Fibroblast of lung (primary cell): Measurements from ENCODE around the gene WDR35. TPM values are rescaled to one million over a fixed set of nuclear protein-coding genes. Genes with fewer than 3 reads are reported as not detected.

Experiments used
- DNase-seq, 2 donors: peaks; one replicate each; pipeline versions ENCODE4 v3.0.0 to v3.0.0-alpha.2; 2010; ENCODE audit warnings: low read depth in 2 of 2
- H2AFZ ChIP-seq: 2 replicates; pipeline ENCODE4 v1.5.1; 2012; ENCODE audit warnings: low read length, control low read depth, inconsistent platforms
- H3K27ac ChIP-seq: 2 replicates; pipeline ENCODE4 v1.5.1; 2011; ENCODE audit warnings: low read length, control low read depth; ENCODE audit not compliant: insufficient read depth
- H3K27me3 ChIP-seq: 2 replicates; pipeline ENCODE4 v1.5.1; 2011; ENCODE audit warnings: mild to moderate bottlenecking, low read length; ENCODE audit not compliant: control insufficient read depth, insufficient read depth
- H3K36me3 ChIP-seq: 2 replicates; pipeline ENCODE4 v1.5.1; 2011; ENCODE audit warnings: low read length; ENCODE audit not compliant: control insufficient read depth, insufficient read depth
- H3K4me1 ChIP-seq: 2 replicates; pipeline ENCODE4 v1.5.1; 2011; ENCODE audit warnings: low read length; ENCODE audit not compliant: control insufficient read depth, insufficient read depth; ENCODE audit errors: extremely low read depth
- H3K4me2 ChIP-seq: 2 replicates; pipeline ENCODE4 v1.5.1; 2011; ENCODE audit warnings: low read length, control low read depth; ENCODE audit not compliant: insufficient read depth; ENCODE audit errors: extremely low read depth
- H3K4me3 ChIP-seq, 4 experiments: fragments of 200-600 bp in 1 of 4; sonication (generic) in 1 of 4; replicated peaks in 1 of 4; 2 replicates each; pipeline ENCODE4 v1.5.1; 2011 to 2016; ENCODE audit warnings: low read length in 4 of 4, low read depth in 3 of 4, mild to moderate bottlenecking in 3 of 4, control low read depth in 2 of 4, inconsistent platforms in 1 of 4, mixed read lengths in 1 of 4; ENCODE audit not compliant: insufficient read depth in 1 of 4; ENCODE audit errors: control extremely low read depth in 1 of 4
- H3K79me2 ChIP-seq: 2 replicates; pipeline ENCODE4 v1.5.1; 2012; ENCODE audit warnings: mild to moderate bottlenecking, low read length, inconsistent platforms; ENCODE audit not compliant: control insufficient read depth, insufficient read depth
- H3K9ac ChIP-seq: 2 replicates; pipeline ENCODE4 v1.5.1; 2011; ENCODE audit warnings: mild to moderate bottlenecking, low read length, control low read depth; ENCODE audit not compliant: insufficient read depth
- H3K9me3 ChIP-seq: 2 replicates; pipeline ENCODE4 v1.5.1; 2012; ENCODE audit warnings: low read depth, low read length; ENCODE audit not compliant: control insufficient read depth, insufficient read depth
- H4K20me1 ChIP-seq: 2 replicates; pipeline ENCODE4 v1.5.1; 2011; ENCODE audit warnings: low read length; ENCODE audit not compliant: control insufficient read depth, insufficient read depth; ENCODE audit errors: extremely low read depth
- EZH2 ChIP-seq: IDR thresholded peaks from 2 replicates; pipeline ENCODE4 v1.5.1; 2012; ENCODE audit warnings: low read length, control low read depth, mild to moderate bottlenecking; ENCODE audit errors: missing control alignments
- polyA plus RNA-seq, 2 donors: library from polyadenylated mRNA; depleted of rRNA in 1 of 2; stranded (reverse) in 1 of 2; unstranded in 1 of 2; fragments of >200 nt; gene quantifications; 2 replicates each; pipeline ENCODE4 v1.2.1, GENCODE V29; 2011 to 2012; ENCODE audit warnings: missing spikeins in 1 of 2
- total RNA-seq: library from RNA; depleted of rRNA; stranded (reverse); fragments of >200 nt; gene quantifications from 2 replicates; pipeline ENCODE4 v1.2.1, GENCODE V29; 2014
- TF ChIP-seq, protein P1 (sequence below), 2 donors: IDR thresholded peaks in 1 of 2; conservative IDR thresholded peaks in 1 of 2; 1 replicate in 1 of 2; 2 replicates in 1 of 2; pipeline ENCODE4 v1.5.1; 2011 to 2012; ENCODE audit warnings: low read length in 2 of 2, control low read depth in 1 of 2, inconsistent platforms in 1 of 2, low read depth in 1 of 2, mild to moderate bottlenecking in 1 of 2

Gene WDR35
- total and polyA plus RNA-seq, 2 donors (not counting 1 experiment from before 2014, with no cell fraction given) = 8.3 to 11.6 TPM

DNA sequence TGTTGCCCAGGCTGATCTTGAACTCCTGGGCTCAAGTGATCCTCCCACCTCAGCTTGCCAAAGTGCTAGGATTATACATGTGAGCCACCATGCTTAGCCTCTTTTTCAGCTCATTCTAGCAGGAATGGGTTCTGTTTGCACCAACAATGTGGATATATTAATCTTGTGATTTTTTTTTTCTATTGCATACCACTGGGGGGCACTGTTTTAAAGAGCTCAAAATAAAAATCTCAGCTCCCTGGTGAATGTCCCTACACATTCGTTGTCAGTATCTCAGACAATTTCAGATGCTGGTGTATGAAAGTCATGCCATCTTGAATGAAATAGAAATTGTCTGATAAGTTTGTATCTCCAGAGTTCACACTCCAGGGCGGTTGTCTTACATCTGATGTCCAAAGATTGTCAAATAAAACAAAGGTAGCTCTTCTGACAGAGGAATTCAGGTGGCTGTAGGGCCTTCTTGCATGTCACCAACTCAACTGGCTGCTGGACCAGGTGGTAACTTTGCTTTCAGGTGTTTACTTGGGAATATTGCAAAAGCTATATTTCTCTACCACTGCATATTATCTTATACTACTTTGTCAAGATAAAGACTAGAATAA, 25.7 kb upstream of the WDR35 start:
- H3K27ac ChIP-seq = no peak overlapping the region
- peak; percentile 36 to 76 for DNase-seq
- H3K4me3 ChIP-seq = no peak overlapping the region
- no peak overlapping the region for H3K9ac ChIP-seq
- no peak overlapping the region for H2AFZ ChIP-seq
- no peaks in the 10 kb centered on the region for H3K36me3 ChIP-seq
- no peak for TF ChIP-seq EZH2
- TF ChIP-seq, protein P1, sequence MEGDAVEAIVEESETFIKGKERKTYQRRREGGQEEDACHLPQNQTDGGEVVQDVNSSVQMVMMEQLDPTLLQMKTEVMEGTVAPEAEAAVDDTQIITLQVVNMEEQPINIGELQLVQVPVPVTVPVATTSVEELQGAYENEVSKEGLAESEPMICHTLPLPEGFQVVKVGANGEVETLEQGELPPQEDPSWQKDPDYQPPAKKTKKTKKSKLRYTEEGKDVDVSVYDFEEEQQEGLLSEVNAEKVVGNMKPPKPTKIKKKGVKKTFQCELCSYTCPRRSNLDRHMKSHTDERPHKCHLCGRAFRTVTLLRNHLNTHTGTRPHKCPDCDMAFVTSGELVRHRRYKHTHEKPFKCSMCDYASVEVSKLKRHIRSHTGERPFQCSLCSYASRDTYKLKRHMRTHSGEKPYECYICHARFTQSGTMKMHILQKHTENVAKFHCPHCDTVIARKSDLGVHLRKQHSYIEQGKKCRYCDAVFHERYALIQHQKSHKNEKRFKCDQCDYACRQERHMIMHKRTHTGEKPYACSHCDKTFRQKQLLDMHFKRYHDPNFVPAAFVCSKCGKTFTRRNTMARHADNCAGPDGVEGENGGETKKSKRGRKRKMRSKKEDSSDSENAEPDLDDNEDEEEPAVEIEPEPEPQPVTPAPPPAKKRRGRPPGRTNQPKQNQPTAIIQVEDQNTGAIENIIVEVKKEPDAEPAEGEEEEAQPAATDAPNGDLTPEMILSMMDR (conservative IDR thresholded peaks at IDR 0.05 in 1 of 2, IDR thresholded peaks at IDR 0.05 in 1 of 2; ENCODE audit: low read depth in 1 of 2, low read length in 2 of 2) = peak; percentile 30 to 54
- H3K4me2 ChIP-seq = no peak overlapping the region
- H4K20me1 ChIP-seq = no peaks in the 10 kb centered on the region
- no peaks in the 10 kb centered on the region for H3K27me3 ChIP-seq
- H3K79me2 ChIP-seq = no peaks in the 10 kb centered on the region
- no peaks in the 10 kb centered on the region for H3K4me1 ChIP-seq
- no peaks in the 10 kb centered on the region for H3K9me3 ChIP-seq

DNA sequence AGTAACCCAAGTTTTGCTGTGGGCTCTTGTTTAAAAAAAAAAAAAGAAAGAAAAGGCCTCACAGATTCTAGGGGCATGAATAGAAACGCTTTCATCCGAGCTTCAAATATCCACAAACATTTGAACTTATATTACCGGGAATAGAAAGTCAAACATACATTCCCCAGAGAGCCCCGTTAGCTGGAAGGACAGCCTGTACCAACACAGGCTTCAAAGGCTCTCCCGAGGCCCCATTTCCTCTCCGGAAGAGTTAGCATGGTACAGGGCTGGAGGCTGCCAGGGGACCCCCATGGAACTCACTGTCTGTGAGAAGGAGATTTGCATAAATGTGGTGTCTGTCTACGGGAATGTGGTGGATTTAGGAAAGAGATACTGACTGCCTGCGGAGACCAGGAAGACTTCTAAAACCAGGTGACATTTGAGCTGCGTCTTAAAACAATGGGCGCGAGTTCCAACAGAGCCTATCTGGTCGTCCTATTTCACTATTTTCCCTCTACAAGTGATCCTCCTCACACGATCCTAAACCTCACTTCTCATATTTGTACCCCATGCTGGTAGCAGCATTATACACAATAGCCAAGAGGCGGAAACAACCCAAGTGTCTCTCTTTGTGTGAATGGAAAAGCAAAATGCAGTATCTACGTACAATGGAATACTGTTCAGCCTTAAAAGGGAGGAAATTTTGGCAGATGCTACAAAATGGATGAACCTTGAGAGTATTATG, 23.4 kb upstream of the WDR35 start:
- no peaks in the 10 kb centered on the region for H4K20me1 ChIP-seq
- no peak overlapping the region for H3K9ac ChIP-seq

More for the DNA sequence above, 23.4 kb upstream of the WDR35 start:
- Histone ChIP-seq H3K4me2 (peak overlapping the region; percentile 48), H3K36me3 (no peaks in the 10 kb centered on the region), H3K4me3 (peak overlapping the region; percentile 30 to 60 (median 37)), H3K27ac (no peak overlapping the region), H3K79me2 (no peaks in the 10 kb centered on the region), H3K27me3 (no peaks in the 10 kb centered on the region), H3K9me3 (no peaks in the 10 kb centered on the region), H2AFZ (peak overlapping the region; percentile 74), H3K4me1 (no peaks in the 10 kb centered on the region)
- TF ChIP-seq, protein P1 (conservative IDR thresholded peaks at IDR 0.05 in 1 of 2, IDR thresholded peaks at IDR 0.05 in 1 of 2; ENCODE audit: low read depth in 1 of 2, low read length in 2 of 2) = no peak
- peak in 1 of 2 donors; percentile 9 for DNase-seq
